Testis (tissue), 2 donors: ENCODE measurements around the gene DDX18.

Experiments used
- POLR2A ChIP-seq: fragments of 450-650 bp; IDR thresholded peaks from one replicate; pipeline ENCODE4 v1.6.1; 2017; ENCODE audit warnings: antibody characterized with exemption, mild to moderate bottlenecking, moderate library complexity
- TF ChIP-seq, protein P1 (sequence below), 3 experiments: fragments of 450-650 bp in 2 of 3; fragments of 200-600 bp in 1 of 3; sonication (generic) in 1 of 3; IDR thresholded peaks; one replicate each; pipeline ENCODE4 v1.5.1; 2016 to 2019; ENCODE audit warnings: antibody characterized with exemption in 3 of 3, mild to moderate bottlenecking in 2 of 3, moderate library complexity in 1 of 3

DNA sequence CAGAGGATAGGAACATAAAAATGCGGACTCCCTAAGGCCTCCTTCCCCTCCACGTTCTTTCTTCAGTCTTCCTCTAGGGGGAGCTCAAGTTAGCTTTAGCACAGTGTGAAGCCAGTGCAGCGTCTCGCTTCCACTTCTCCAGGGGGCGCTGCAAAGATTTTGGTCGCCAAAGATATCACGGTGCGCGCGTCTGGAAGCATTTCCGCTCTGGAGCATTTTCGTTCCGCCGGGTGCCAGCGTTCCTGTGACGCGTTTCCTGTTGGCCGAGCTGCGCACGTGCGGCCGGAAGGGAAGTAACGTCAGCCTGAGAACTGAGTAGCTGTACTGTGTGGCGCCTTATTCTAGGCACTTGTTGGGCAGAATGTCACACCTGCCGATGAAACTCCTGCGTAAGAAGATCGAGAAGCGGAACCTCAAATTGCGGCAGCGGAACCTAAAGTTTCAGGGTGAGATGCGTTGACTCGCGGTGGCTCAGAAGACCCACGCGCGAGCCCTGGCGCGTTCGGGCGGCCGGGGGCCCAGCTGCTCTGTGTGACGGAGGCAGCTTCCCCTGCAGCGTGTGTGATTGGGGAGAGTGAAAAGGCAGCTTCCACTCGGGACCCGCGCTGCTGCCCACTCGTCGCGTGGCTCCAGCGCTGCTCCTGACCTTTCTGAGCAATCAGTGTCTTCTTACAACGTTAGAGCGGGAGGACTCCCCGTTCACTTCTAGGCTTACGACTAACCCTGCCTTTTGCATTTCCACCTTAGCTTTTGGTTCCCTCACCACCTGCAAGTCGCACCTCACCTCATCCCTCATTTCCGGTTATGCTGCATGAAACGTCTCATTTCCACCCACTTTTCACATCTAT is at the start of gene DDX18:
- no peak for TF ChIP-seq POLR2A
- TF ChIP-seq, protein P1, sequence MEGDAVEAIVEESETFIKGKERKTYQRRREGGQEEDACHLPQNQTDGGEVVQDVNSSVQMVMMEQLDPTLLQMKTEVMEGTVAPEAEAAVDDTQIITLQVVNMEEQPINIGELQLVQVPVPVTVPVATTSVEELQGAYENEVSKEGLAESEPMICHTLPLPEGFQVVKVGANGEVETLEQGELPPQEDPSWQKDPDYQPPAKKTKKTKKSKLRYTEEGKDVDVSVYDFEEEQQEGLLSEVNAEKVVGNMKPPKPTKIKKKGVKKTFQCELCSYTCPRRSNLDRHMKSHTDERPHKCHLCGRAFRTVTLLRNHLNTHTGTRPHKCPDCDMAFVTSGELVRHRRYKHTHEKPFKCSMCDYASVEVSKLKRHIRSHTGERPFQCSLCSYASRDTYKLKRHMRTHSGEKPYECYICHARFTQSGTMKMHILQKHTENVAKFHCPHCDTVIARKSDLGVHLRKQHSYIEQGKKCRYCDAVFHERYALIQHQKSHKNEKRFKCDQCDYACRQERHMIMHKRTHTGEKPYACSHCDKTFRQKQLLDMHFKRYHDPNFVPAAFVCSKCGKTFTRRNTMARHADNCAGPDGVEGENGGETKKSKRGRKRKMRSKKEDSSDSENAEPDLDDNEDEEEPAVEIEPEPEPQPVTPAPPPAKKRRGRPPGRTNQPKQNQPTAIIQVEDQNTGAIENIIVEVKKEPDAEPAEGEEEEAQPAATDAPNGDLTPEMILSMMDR (IDR thresholded peaks at IDR 0.05) = peak; percentile 96 to 100 (median 97)
